ENCODE measurements around the gene USP15.

The USP15 gene

DNA sequence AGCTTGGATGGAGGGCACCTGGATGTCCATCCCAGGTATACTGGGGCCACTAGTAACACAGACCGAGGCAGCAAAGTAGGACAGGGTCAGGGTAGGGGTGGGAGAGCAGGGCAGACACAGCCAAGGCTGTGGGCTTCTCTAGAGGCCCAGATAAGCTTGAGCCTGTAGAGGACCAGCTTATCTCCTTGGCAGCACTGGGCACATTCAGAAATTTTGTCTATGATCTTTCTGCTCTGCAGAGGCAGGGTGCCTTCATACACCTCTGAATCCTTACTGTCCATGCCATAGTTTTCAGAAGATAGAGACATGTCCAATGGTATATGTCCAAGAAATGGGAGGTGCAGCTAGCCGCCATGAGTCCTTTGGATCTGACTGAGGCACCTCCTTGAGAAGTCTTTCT is 26.4 kb upstream of the USP15 start:
- H3K4me3 ChIP-seq (ENCODE audit: low read depth, low read length) = no peak overlapping the region
- no peak for TF ChIP-seq CTCF (IDR thresholded peaks at IDR 0.05; ENCODE audit: low read depth, low read length)
- no peaks in the 10 kb centered on the region for H3K36me3 ChIP-seq
- no peak for DNase-seq
- H3K4me1 ChIP-seq = no peaks in the 10 kb centered on the region
- H3K27me3 ChIP-seq = no peaks in the 10 kb centered on the region
- H3K9me3 ChIP-seq = no peaks in the 10 kb centered on the region

DNA sequence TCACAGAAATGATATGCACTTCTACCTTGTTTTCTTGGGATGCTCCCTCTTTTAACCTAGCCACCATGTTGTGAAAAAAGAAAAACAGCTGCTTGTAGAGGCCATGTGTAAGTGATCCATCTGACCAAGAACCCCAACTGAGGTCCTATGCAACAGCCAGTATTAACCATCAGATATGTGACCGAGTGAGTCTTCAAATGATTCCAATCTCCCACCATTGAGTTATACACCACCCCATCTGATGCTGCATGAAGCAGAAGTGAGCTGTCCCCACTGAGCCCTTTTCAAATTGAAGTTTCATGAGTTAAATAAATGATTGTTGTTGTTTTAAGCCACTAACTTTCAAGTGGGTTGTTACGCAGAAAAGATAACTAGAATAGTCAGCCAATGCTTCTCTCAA is 20.6 kb upstream of the USP15 start:
- no peaks in the 10 kb centered on the region for H3K9me3 ChIP-seq
- no peak overlapping the region for H3K4me3 ChIP-seq (ENCODE audit: low read depth, low read length)
- no peak for DNase-seq
- H3K27me3 ChIP-seq = no peaks in the 10 kb centered on the region
- no peaks in the 10 kb centered on the region for H3K4me1 ChIP-seq
- no peaks in the 10 kb centered on the region for H3K36me3 ChIP-seq
- no peak for TF ChIP-seq CTCF (IDR thresholded peaks at IDR 0.05; ENCODE audit: low read depth, low read length)

DNA sequence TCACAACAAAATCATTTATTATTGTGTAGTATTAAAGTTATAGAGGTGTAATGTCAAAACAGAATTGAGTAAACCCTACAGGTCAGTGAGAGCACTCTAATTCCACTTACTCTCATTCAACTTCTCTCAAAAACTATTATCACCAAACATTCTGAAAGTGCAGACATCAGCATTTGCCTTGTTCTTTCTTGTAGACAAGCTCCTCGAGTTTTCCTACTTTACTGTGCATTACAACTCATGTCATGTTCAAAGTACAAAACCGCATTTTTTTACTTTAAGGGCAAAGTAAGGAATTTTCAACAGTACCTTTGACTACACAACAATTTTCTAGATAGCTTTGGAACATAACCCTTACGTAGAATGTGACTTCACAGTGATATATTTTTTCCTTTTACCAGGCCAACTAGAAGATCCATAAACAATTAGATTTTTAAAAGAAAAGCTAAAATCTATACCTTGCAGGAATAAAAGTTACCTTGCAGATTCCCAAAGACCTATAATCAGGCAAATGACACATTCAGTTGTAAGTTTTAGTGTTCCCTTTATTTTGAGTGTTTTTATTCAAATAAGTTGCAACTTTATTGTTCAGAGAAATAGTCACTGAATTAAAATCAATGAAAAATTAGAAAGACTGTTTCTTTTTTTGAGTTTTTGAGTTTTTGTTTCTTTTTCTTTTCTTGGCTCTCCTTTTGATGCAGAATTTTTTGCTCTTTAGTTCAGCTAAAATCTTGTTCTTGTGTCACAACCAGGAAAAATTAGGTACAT is 12.7 kb upstream of the USP15 start:
- H3K27me3 ChIP-seq = no peaks in the 10 kb centered on the region
- no peaks in the 10 kb centered on the region for H3K4me1 ChIP-seq
- H3K4me3 ChIP-seq (ENCODE audit: low read depth, low read length) = no peak overlapping the region
- no peaks in the 10 kb centered on the region for H3K36me3 ChIP-seq
- TF ChIP-seq CTCF (IDR thresholded peaks at IDR 0.05; ENCODE audit: low read depth, low read length) = no peak
- no peak for DNase-seq
- no peaks in the 10 kb centered on the region for H3K9me3 ChIP-seq

DNA sequence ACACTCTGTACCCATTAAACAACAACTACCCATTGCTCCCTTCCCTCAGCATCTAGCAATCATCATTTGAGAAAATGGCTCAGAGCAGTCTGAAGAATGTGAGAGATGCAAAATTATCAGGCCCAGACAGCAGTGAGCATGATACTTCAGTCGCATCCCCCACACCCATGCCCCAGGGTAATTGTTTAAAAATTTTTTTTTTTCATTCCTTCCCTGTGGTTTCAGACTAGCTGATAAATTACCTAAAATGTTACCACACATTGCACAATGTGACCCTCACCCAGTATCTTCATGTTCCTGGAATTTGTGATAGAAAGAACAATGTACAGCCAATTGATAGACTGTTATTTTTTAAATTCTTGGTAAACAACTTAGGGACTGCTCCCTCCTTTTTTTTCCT is 11.3 kb upstream of the USP15 start:
- TF ChIP-seq CTCF (IDR thresholded peaks at IDR 0.05; ENCODE audit: low read depth, low read length) = no peak
- H3K4me1 ChIP-seq = no peaks in the 10 kb centered on the region
- no peak for DNase-seq
- no peaks in the 10 kb centered on the region for H3K36me3 ChIP-seq
- H3K4me3 ChIP-seq (ENCODE audit: low read depth, low read length) = no peak overlapping the region
- no peaks in the 10 kb centered on the region for H3K27me3 ChIP-seq
- H3K9me3 ChIP-seq = no peaks in the 10 kb centered on the region

- Histone ChIP-seq H3K4me3 (ENCODE audit: low read depth, low read length) (no peak overlapping the region), H3K36me3 (no peaks in the 10 kb centered on the region), H3K9me3 (no peaks in the 10 kb centered on the region), H3K4me1 (no peaks in the 10 kb centered on the region), H3K27me3 (no peaks in the 10 kb centered on the region)
- TF ChIP-seq CTCF (IDR thresholded peaks at IDR 0.05; ENCODE audit: low read depth, low read length) = no peak
- DNase-seq = no peak
Measured at GRCh38 chr12:62249419-62249818, 10.8 kb upstream of the USP15 start.

- TF ChIP-seq CTCF (IDR thresholded peaks at IDR 0.05; ENCODE audit: low read depth, low read length) = no peak
- no peak overlapping the region for H3K4me3 ChIP-seq (ENCODE audit: low read depth, low read length)
- DNase-seq = no peak
- H3K36me3 ChIP-seq = no peaks in the 10 kb centered on the region
- H3K27me3 ChIP-seq = no peaks in the 10 kb centered on the region
- no peaks in the 10 kb centered on the region for H3K4me1 ChIP-seq
- no peaks in the 10 kb centered on the region for H3K9me3 ChIP-seq
Measured at GRCh38 chr12:62250671-62251608, 9.3 kb upstream of the USP15 start.

All from BE2C (cell line).